Kidney epithelial cell (primary cell): ENCODE results near the gene ZBTB33. TPM values are rescaled to one million over a fixed set of nuclear protein-coding genes. Genes with fewer than 3 reads are reported as not detected.

ENCODE experiments used
- DNase-seq: peaks from one replicate; pipeline ENCODE4 v3.0.0-alpha.2; 2010; ENCODE audit warnings: low read depth
- H3K27me3 ChIP-seq: 2 replicates; pipeline ENCODE4 v1.6.0; 2011; ENCODE audit warnings: low read length; ENCODE audit not compliant: control insufficient read depth, insufficient read depth
- H3K36me3 ChIP-seq: 2 replicates; pipeline ENCODE4 v1.5.1; 2011; ENCODE audit warnings: low read length; ENCODE audit not compliant: control insufficient read depth, insufficient read depth
- H3K4me3 ChIP-seq: 2 replicates; pipeline ENCODE4 v1.5.1; 2011; ENCODE audit warnings: low read depth, mild to moderate bottlenecking, control low read depth, low read length
- total RNA-seq: library from RNA; depleted of rRNA; stranded (reverse); fragments of >200 nt; gene quantifications from 2 replicates; pipeline ENCODE4 v1.2.3, GENCODE V29; 2015
- TF ChIP-seq, protein P1 (sequence below): IDR thresholded peaks from 2 replicates; pipeline ENCODE4 v1.5.1; 2011; ENCODE audit warnings: mild to moderate bottlenecking, moderate library complexity, low read length, control low read depth, inconsistent platforms; ENCODE audit not compliant: insufficient read depth, poor library complexity, severe bottlenecking

ZBTB33 gene
- total RNA-seq, 1 donor from 2014 or later: 23.7 TPM

- TF ChIP-seq, protein P1, sequence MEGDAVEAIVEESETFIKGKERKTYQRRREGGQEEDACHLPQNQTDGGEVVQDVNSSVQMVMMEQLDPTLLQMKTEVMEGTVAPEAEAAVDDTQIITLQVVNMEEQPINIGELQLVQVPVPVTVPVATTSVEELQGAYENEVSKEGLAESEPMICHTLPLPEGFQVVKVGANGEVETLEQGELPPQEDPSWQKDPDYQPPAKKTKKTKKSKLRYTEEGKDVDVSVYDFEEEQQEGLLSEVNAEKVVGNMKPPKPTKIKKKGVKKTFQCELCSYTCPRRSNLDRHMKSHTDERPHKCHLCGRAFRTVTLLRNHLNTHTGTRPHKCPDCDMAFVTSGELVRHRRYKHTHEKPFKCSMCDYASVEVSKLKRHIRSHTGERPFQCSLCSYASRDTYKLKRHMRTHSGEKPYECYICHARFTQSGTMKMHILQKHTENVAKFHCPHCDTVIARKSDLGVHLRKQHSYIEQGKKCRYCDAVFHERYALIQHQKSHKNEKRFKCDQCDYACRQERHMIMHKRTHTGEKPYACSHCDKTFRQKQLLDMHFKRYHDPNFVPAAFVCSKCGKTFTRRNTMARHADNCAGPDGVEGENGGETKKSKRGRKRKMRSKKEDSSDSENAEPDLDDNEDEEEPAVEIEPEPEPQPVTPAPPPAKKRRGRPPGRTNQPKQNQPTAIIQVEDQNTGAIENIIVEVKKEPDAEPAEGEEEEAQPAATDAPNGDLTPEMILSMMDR: no peak
- no peak for DNase-seq
- no peak overlapping the region for H3K4me3 ChIP-seq
- H3K27me3 ChIP-seq: no peaks in the 10 kb centered on the region
- H3K36me3 ChIP-seq: no peaks in the 10 kb centered on the region
These were observed 42.4 kb downstream of the ZBTB33 start for GRCh38 chrX:120293015-120293414.

DNA sequence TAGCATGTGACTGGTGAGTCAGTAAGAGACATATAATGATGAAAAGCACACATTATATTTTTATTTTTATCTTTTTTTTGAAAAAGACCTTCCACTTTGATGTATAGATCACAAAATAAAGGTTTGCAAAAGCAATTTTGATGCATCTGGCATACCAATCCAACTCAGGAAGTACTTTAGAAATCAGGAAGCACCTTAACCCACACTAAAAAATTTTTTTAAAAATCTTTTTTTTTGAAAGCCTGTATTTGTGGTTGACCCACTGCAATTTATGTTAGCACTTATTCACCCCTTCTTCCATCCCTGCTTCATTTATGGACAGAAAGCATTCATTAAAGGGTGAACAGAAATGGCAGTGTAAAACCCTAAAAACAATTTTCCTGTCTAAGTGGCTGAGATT, 44.0 kb downstream of the ZBTB33 start:
- no peaks in the 10 kb centered on the region for H3K27me3 ChIP-seq
- DNase-seq: no peak
- no peaks in the 10 kb centered on the region for H3K36me3 ChIP-seq
- TF ChIP-seq, protein P1: no peak
- no peak overlapping the region for H3K4me3 ChIP-seq

GRCh38 chrX:120297923-120298322, 47.3 kb downstream of the ZBTB33 start:
- Histone ChIP-seq H3K36me3 (no peaks in the 10 kb centered on the region), H3K27me3 (no peaks in the 10 kb centered on the region), H3K4me3 (no peak overlapping the region)
- DNase-seq: no peak
- TF ChIP-seq, protein P1: no peak

GRCh38 chrX:120299928-120300327, 49.3 kb downstream of the ZBTB33 start:
- H3K36me3 ChIP-seq: no peaks in the 10 kb centered on the region
- no peaks in the 10 kb centered on the region for H3K27me3 ChIP-seq
- TF ChIP-seq, protein P1: no peak
- DNase-seq: no peak
- H3K4me3 ChIP-seq: no peak overlapping the region

DNA sequence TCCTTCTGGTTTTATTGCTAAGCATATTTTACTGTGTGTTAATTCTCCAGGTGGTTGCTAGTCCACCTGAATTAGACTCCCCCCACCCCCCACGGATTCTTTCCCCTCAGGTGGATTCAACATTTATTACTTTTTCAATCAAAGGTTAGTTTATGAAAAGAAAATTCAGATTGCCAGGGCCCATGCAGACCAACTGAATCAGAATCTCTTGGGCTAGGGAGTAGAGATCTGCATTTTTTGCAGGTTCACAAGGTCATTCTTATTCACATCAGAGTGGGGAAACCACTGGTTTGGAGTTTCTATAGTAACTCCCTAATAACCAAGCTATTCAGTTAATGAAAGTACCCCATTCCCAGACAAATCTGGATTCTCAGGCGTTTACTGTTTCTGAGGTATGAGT, 50.9 kb downstream of the ZBTB33 start:
- Histone ChIP-seq H3K27me3 (no peaks in the 10 kb centered on the region), H3K36me3 (no peaks in the 10 kb centered on the region), H3K4me3 (no peak overlapping the region)
- no peak for DNase-seq
- TF ChIP-seq, protein P1: no peak

DNA sequence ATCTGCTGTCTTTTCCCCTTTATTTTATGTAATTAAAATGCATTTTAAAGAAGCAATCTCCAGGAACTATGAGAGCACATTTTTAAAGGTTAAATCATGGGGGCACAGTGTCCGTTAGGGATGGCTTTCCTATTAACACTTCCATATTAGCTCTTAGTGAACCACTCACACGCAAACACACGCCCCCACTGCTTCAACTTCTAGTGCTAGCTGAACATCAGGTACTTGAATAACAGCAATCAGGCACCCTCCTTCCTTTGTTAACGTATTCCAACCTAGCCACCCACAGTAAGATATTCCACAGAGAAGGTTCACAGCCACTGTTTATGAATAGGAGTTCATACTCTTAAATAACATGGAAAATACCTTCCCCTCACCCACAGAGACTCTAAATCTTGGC, 51.3 kb downstream of the ZBTB33 start:
- Histone ChIP-seq H3K4me3 (no peak overlapping the region), H3K36me3 (no peaks in the 10 kb centered on the region), H3K27me3 (no peaks in the 10 kb centered on the region)
- TF ChIP-seq, protein P1: no peak
- DNase-seq: no peak
